ENCODE data around the gene PEDS1.
"Not testable (repeated sequence)": the region's sequence is repeated elsewhere in the genome, so short reads cannot be mapped to it uniquely, and the experiment has no call there.

PEDS1 gene

GRCh38 chr20:50112512-50113419, 40.8 kb downstream of the PEDS1 start, which contains the start of gene UBE2V1:
Gene UBE2V1 (minus strand): TSS chr20:50113150. CDS start chr20:50113128, 22 bp downstream.
- peak; percentile 91 to 98 (median 95) for DNase-seq

GRCh38 chr20:50111829-50112495, 41.6 kb downstream of the PEDS1 start:
- DNase-seq, result no peak

GRCh38 chr20:50111120-50111828, 42.2 kb downstream of the PEDS1 start:
- DNase-seq, result peak; percentile 39 to 43 (median 43)

GRCh38 chr20:50110141-50111047, 43.1 kb downstream of the PEDS1 start:
- peak; percentile 61 to 81 (median 65) for DNase-seq

- peak in 1 of 3 donors; percentile 33 for DNase-seq
These were observed 44.8 kb downstream of the PEDS1 start for GRCh38 chr20:50108556-50109235.

- no peak for DNase-seq
These were observed 45.7 kb downstream of the PEDS1 start for GRCh38 chr20:50107796-50108331.

GRCh38 chr20:50107086-50107660, 46.4 kb downstream of the PEDS1 start:
- peak in 2 of 3 donors; percentile 38 to 49 for DNase-seq

GRCh38 chr20:50106669-50107068, 46.9 kb downstream of the PEDS1 start:
- not testable (repeated sequence) for DNase-seq

Data from suppressor macrophage treated with lipopolysaccharide for 1 hour (primary cell).